IMR-90 (cell line): ENCODE data around the gene POLR3A. TPM values are rescaled to one million over a fixed set of nuclear protein-coding genes. Genes with fewer than 3 reads are reported as not detected.

Source experiments
- ATAC-seq: fragments of 200-7000 bp; cut with Tn5 transposase; 2 replicates; pipeline ENCODE4 v1.9.1; 2020; ENCODE audit warnings: low read depth, mild to moderate bottlenecking, moderate library complexity
- BruUV-seq: library from RNA; stranded (reverse); fragments of 400-500 nt; replicated peaks from 2 replicates; lab custom pipeline; 2021; lab: Mats Ljungman, UMichigan
- CTCF ChIA-PET: fragments of 300-600 bp; formaldehyde crosslinking; extraction: SDS; loops from one replicate; lab custom pipeline; 2021; ENCODE audit warnings: antibody characterized with exemption; lab: Yijun Ruan, JAX
- POLR2A ChIA-PET: fragments of 300-600 bp; sonication (Branson Sonifier 250); formaldehyde crosslinking; loops from one replicate; lab custom pipeline; 2022; ENCODE audit warnings: antibody characterized with exemption; ENCODE audit not compliant: unreplicated experiment; lab: Charles Lee
- DNase-seq: peaks from one replicate; pipeline ENCODE4 v3.0.0; 2013
- H2AFZ ChIP-seq: replicated peaks from 2 replicates; pipeline ENCODE3; 2013; ENCODE audit warnings: low read length, mild to moderate bottlenecking; ENCODE audit not compliant: poor library complexity
- H2AK5ac ChIP-seq: 2 replicates; pipeline ENCODE4 v1.6.1; 2013; ENCODE audit warnings: low read depth, low read length, inconsistent platforms
- H2AK9ac ChIP-seq: replicated peaks from 2 replicates; pipeline ENCODE3; 2013; ENCODE audit warnings: mild to moderate bottlenecking, low read depth, low read length, moderate library complexity; ENCODE audit not compliant: poor library complexity
- H2BK120ac ChIP-seq: 2 replicates; pipeline ENCODE4 v1.6.1; 2013; ENCODE audit warnings: low read depth, low read length, inconsistent platforms
- H2BK15ac ChIP-seq: 3 replicates; pipeline ENCODE4 v1.6.1; 2013; ENCODE audit warnings: low read depth, low read length, inconsistent platforms
- H2BK20ac ChIP-seq: 2 replicates; pipeline ENCODE4 v1.6.1; 2013; ENCODE audit warnings: low read depth, mild to moderate bottlenecking, inconsistent platforms, low read length, moderate library complexity
- H2BK5ac ChIP-seq: 2 replicates; pipeline ENCODE4 v1.6.1; 2013; ENCODE audit warnings: mild to moderate bottlenecking, low read depth, low read length, inconsistent platforms; ENCODE audit not compliant: poor library complexity, severe bottlenecking
- H3K14ac ChIP-seq: replicated peaks from 2 replicates; pipeline ENCODE4 v1.6.1; 2013; ENCODE audit warnings: low read depth, low read length, inconsistent platforms
- H3K18ac ChIP-seq: 2 replicates; pipeline ENCODE4 v1.6.1; 2013; ENCODE audit warnings: low read depth, low read length, control low read depth
- H3K23ac ChIP-seq: 2 replicates; pipeline ENCODE4 v1.6.1; 2013; ENCODE audit warnings: low read depth, low read length, inconsistent platforms
- H3K27ac ChIP-seq: 2 replicates; pipeline ENCODE4 v1.5.1; 2013; ENCODE audit warnings: mild to moderate bottlenecking, control low read depth, low read length; ENCODE audit not compliant: insufficient read depth
- H3K27me3 ChIP-seq: 2 replicates; pipeline ENCODE4 v1.6.1; 2013; ENCODE audit warnings: low read length; ENCODE audit not compliant: control insufficient read depth, insufficient read depth
- H3K36me3 ChIP-seq: 2 replicates; pipeline ENCODE4 v1.6.1; 2013; ENCODE audit warnings: low read length, mixed read lengths; ENCODE audit not compliant: control insufficient read depth, insufficient read depth
- H3K4ac ChIP-seq: 2 replicates; pipeline ENCODE4 v1.6.1; 2013; ENCODE audit warnings: low read depth, low read length, inconsistent platforms
- H3K4me1 ChIP-seq: 2 replicates; pipeline ENCODE4 v1.6.1; 2013; ENCODE audit warnings: low read length, mixed read lengths; ENCODE audit not compliant: control insufficient read depth, insufficient read depth
- H3K4me2 ChIP-seq: 2 replicates; pipeline ENCODE4 v1.6.1; 2013; ENCODE audit warnings: low read depth, mild to moderate bottlenecking, control low read depth, low read length, moderate library complexity
- H3K4me3 ChIP-seq: 2 replicates; pipeline ENCODE4 v1.5.1; 2013; ENCODE audit warnings: low read depth, mild to moderate bottlenecking, control low read depth, low read length, moderate library complexity; ENCODE audit not compliant: insufficient read depth
- H3K56ac ChIP-seq: 2 replicates; pipeline ENCODE4 v1.6.1; 2013; ENCODE audit warnings: low read length, inconsistent platforms; ENCODE audit not compliant: insufficient read depth; ENCODE audit errors: extremely low read depth
- H3K79me1 ChIP-seq, 2 experiments: 2 replicates each; pipeline ENCODE4 v1.6.1; 2013; ENCODE audit warnings: low read length in 2 of 2, inconsistent platforms in 1 of 2, low read depth in 1 of 2
- H3K9ac ChIP-seq: 2 replicates; pipeline ENCODE4 v1.6.1; 2013; ENCODE audit warnings: low read depth, low read length, control low read depth
- H3K9me1 ChIP-seq: 2 replicates; pipeline ENCODE4 v1.6.1; 2013; ENCODE audit warnings: low read length, inconsistent platforms; ENCODE audit not compliant: insufficient read depth
- H3K9me3 ChIP-seq: 2 replicates; pipeline ENCODE4 v1.6.1; 2013; ENCODE audit warnings: low read length; ENCODE audit not compliant: control insufficient read depth, insufficient read depth
- H4K20me1 ChIP-seq: 2 replicates; pipeline ENCODE4 v1.6.1; 2013; ENCODE audit warnings: low read length, inconsistent platforms; ENCODE audit not compliant: insufficient read depth
- H4K5ac ChIP-seq: 2 replicates; pipeline ENCODE4 v1.6.1; 2013; ENCODE audit warnings: mild to moderate bottlenecking, low read depth, low read length, control low read depth
- H4K8ac ChIP-seq, 2 experiments: 2 replicates each; pipeline ENCODE4 v1.6.1; 2013; ENCODE audit warnings: low read depth in 2 of 2, low read length in 2 of 2, control low read depth in 1 of 2, inconsistent platforms in 1 of 2
- H4K91ac ChIP-seq: 2 replicates; pipeline ENCODE4 v1.6.1; 2013; ENCODE audit warnings: low read depth, low read length, inconsistent platforms; ENCODE audit not compliant: insufficient read depth
- FOS ChIP-seq: fragments of 150-350 bp; IDR thresholded peaks from 2 replicates; pipeline ENCODE4 v1.6.1; 2016; ENCODE audit warnings: low read depth, low read length
- RAD21 ChIP-seq: IDR thresholded peaks from 2 replicates; pipeline ENCODE4 v1.6.1; 2012; ENCODE audit warnings: low read length, improper control_type of control experiment
- WGBS, 2 experiments: methylation state at CpG; one replicate each; pipeline versions ENCODE4 v1.1.5 to v1.1.7; 2013; ENCODE audit warnings: missing lambda C conversion rate in 2 of 2; ENCODE audit not compliant: insufficient read length in 1 of 2; ENCODE audit errors: extremely low coverage in 2 of 2; 5-methylcytosine and 5-hydroxymethylcytosine counted together
- dilution Hi-C: fragments of 300-500 bp; cut with HindIII; formaldehyde crosslinking; loops from one replicate; pipeline ENCODE4 v1.14.3; 2018; ENCODE audit warnings: low sequenced_read_pairs; ENCODE audit not compliant: unreplicated experiment
- in situ Hi-C: fragments of 300-500 bp; cut with MboI; formaldehyde crosslinking; loops from 3 replicates; pipeline ENCODE4 v1.14.3; 2019; ENCODE audit warnings: low sequenced_read_pairs, inconsistent platforms, mixed read lengths
- intact Hi-C: fragments of 100-400 bp; cut with micrococcal nuclease; formaldehyde crosslinking; loops from 2 replicates; pipeline ENCODE4 v1.10.0; 2022
- polyA plus RNA-seq, 3 experiments: library from polyadenylated mRNA; depleted of rRNA; stranded (reverse); fragments of >200 nt; gene quantifications; 2 replicates each; pipeline ENCODE4 v1.2.3, GENCODE V29; 2012; ENCODE audit warnings: low replicate concordance in 1 of 3
- total RNA-seq: library from RNA; depleted of rRNA; stranded (reverse); fragments of >200 nt; gene quantifications from 2 replicates; pipeline ENCODE4 v1.2.3, GENCODE V29; 2012

The POLR3A gene
- total and polyA plus RNA-seq, 2 of the 4 experiments (the other 2 are of a cell fraction): 11.9 to 24.4 TPM

- POLR2A ChIA-PET: no interaction called here
- dilution Hi-C loops: no loop called here
- no peak overlapping the region for H3K4me3 ChIP-seq
These were observed 3.5 kb downstream of the POLR3A start for GRCh38 chr10:78025685-78026364.

More at GRCh38 chr10:78025685-78026364, 3.5 kb downstream of the POLR3A start:
- intact Hi-C loops: loop anchor here (10.0 kb wide), 1 partner anchor 101 kb away; the partner anchor contains the start of gene DLG5
- no peaks in the 10 kb centered on the region; the same call in 1 of the 2 replicates for H4K20me1 ChIP-seq
- H3K9ac ChIP-seq: no peak overlapping the region
- H3K14ac ChIP-seq: no peak overlapping the region; the same call in 1 of the 2 replicates
- DNase-seq (peak; percentile 79), ATAC-seq (peak; percentile 16)
- H3K27ac ChIP-seq: peak overlapping the region; percentile 67
- no peaks in the 10 kb centered on the region for H3K9me3 ChIP-seq
- WGBS, 2 experiments: 0% methylated on average over 2 of the region's 8 CpGs; no CpG with 5 or more reads in 1 of the 2 experiments
- H2BK120ac ChIP-seq: peak overlapping the region; percentile 14; the same call in 1 of the 2 replicates
- peak overlapping the region; percentile 37; the same call in 1 of the 2 replicates for H2BK20ac ChIP-seq
- H3K9me1 ChIP-seq: peaks cover 13% of the 10 kb centered on the region
- in situ Hi-C loops: no loop called here
- peak overlapping the region; percentile 49; the same call in 1 of the 2 replicates for H3K4me2 ChIP-seq
- H4K5ac ChIP-seq: peak overlapping the region; percentile 7; the same call in 1 of the 2 replicates
- peaks cover 11% of the 10 kb centered on the region for H3K4me1 ChIP-seq
- no peaks in the 10 kb centered on the region for H3K27me3 ChIP-seq
- H3K4ac ChIP-seq: peak overlapping the region; percentile 65; the same call in 1 of the 2 replicates
- H4K8ac ChIP-seq: peak overlapping the region; percentile 74 to 79; a peak in 2 of 4 replicates
- H2AFZ ChIP-seq: peak overlapping the region; percentile 4
- peak overlapping the region; percentile 31; the same call in 1 of the 2 replicates for H3K23ac ChIP-seq
- H2AK5ac ChIP-seq: peak overlapping the region; percentile 91; the same call in 1 of the 2 replicates
- H3K36me3 ChIP-seq: peaks cover 46% of the 10 kb centered on the region
- peak overlapping the region; percentile 62 for H3K56ac ChIP-seq
- H2BK5ac ChIP-seq: peak overlapping the region; percentile 75
- BruUV-seq: no TSS peak
- peak overlapping the region; percentile 47 for H2AK9ac ChIP-seq
- H2BK15ac ChIP-seq: peak overlapping the region; percentile 85; the same call in 1 of the 3 replicates
- peak overlapping the region; percentile 20; the same call in 1 of the 2 replicates for H3K18ac ChIP-seq
- CTCF ChIA-PET: no interaction called here
- H3K79me1 ChIP-seq: peaks cover 19 to 41% of the 10 kb centered on the region in 2 experiments
- TF ChIP-seq RAD21: no peak
- 0 out of 2 replicates have a peak, but pooled peaks have one; percentile 19 for TF ChIP-seq FOS
- 0 out of 2 replicates have a peak overlapping the region, but pooled peaks have one; percentile 9 for H4K91ac ChIP-seq
